HG03378 (cell line): ENCODE measurements around the gene ARHGAP45.

ENCODE experiments used
- ATAC-seq: cut with Tn5 transposase; IDR thresholded peaks from one replicate; pipeline ENCODE4 v1.9.1; 2021; ENCODE audit warnings: mild to moderate bottlenecking, moderate library complexity; ENCODE audit not compliant: unreplicated experiment

The ARHGAP45 gene

GRCh38 chr19:1085676-1086442 lies 18.9 kb downstream of the ARHGAP45 start:
- ATAC-seq = no peak

- no peak for ATAC-seq
These were observed 19.6 kb downstream of the ARHGAP45 start for GRCh38 chr19:1086613-1087012.

- no peak for ATAC-seq
These were observed 20.9 kb downstream of the ARHGAP45 start for GRCh38 chr19:1087813-1088415.

GRCh38 chr19:1088416-1089010 lies 21.5 kb downstream of the ARHGAP45 start:
- no peak for ATAC-seq

- no peak for ATAC-seq
These were observed 22.3 kb downstream of the ARHGAP45 start for GRCh38 chr19:1089126-1089771.

- no peak for ATAC-seq
These were observed 22.9 kb downstream of the ARHGAP45 start for GRCh38 chr19:1089891-1090290.

- no peak for ATAC-seq
These were observed 24.0 kb downstream of the ARHGAP45 start for GRCh38 chr19:1090731-1091543.

- no peak for ATAC-seq
These were observed 24.7 kb downstream of the ARHGAP45 start for GRCh38 chr19:1091544-1092175.

GRCh38 chr19:1093330-1093729 lies 26.4 kb downstream of the ARHGAP45 start:
- ATAC-seq = no peak

GRCh38 chr19:1093811-1094553 lies 27.0 kb downstream of the ARHGAP45 start:
- ATAC-seq = no peak

- ATAC-seq = no peak
These were observed 27.6 kb downstream of the ARHGAP45 start for GRCh38 chr19:1094655-1094977.

- ATAC-seq = peak; percentile 74
These were observed 28.2 kb downstream of the ARHGAP45 start, which contains the start of gene POLR2E for GRCh38 chr19:1094978-1095701. Gene POLR2E, minus strand, starts transcription at chr19:1095375. Its CDS starts 60 bp downstream, at chr19:1095315.

GRCh38 chr19:1097810-1098176 lies 30.8 kb downstream of the ARHGAP45 start:
- ATAC-seq = no peak

- ATAC-seq = no peak
These were observed 31.4 kb downstream of the ARHGAP45 start for GRCh38 chr19:1098177-1099051.

- no peak for ATAC-seq
These were observed 34.4 kb downstream of the ARHGAP45 start for GRCh38 chr19:1101337-1101698.

- no peak for ATAC-seq
These were observed 35.6 kb downstream of the ARHGAP45 start for GRCh38 chr19:1102407-1103131.

- ATAC-seq = no peak
These were observed 36.3 kb downstream of the ARHGAP45 start for GRCh38 chr19:1103132-1103707.
